Measurements from ENCODE around the gene GNAQ.
"Not testable (repeated sequence)": the region's sequence is repeated elsewhere in the genome, so short reads cannot be mapped to it uniquely, and the experiment has no call there.

GNAQ gene

DNA sequence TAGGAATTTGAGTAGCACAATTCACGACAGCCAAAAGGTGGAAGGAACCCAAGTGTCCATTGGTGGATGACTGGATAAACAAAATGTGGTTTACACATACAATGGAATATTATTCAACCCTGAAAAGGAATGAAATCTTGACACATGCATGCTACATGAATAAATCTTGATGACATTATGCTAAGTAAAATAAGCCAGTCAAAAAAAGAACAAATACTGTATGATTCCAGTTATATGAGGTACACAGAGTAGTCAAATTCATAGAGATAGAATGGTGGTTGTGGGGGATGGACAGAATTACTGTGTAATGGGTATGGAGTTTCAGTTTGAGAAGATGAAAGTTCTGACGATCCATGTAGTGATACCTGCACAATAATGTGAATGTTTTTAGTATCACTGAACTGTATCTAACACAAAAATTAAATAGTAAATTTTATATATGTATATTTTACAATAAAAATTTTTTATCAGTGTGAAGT is 265.8 kb downstream of the GNAQ start:
- H3K4me3 Mint-ChIP-seq, result no peak overlapping the region
- H3K27me3 Mint-ChIP-seq, result no peaks in the 10 kb centered on the region
- DNase-seq (no peak), ATAC-seq (peak; percentile 65)
- no peaks in the 10 kb centered on the region for H3K4me1 Mint-ChIP-seq
- no peaks in the 10 kb centered on the region for H3K9me3 Mint-ChIP-seq
- no peak overlapping the region for H3K27ac Mint-ChIP-seq

DNA sequence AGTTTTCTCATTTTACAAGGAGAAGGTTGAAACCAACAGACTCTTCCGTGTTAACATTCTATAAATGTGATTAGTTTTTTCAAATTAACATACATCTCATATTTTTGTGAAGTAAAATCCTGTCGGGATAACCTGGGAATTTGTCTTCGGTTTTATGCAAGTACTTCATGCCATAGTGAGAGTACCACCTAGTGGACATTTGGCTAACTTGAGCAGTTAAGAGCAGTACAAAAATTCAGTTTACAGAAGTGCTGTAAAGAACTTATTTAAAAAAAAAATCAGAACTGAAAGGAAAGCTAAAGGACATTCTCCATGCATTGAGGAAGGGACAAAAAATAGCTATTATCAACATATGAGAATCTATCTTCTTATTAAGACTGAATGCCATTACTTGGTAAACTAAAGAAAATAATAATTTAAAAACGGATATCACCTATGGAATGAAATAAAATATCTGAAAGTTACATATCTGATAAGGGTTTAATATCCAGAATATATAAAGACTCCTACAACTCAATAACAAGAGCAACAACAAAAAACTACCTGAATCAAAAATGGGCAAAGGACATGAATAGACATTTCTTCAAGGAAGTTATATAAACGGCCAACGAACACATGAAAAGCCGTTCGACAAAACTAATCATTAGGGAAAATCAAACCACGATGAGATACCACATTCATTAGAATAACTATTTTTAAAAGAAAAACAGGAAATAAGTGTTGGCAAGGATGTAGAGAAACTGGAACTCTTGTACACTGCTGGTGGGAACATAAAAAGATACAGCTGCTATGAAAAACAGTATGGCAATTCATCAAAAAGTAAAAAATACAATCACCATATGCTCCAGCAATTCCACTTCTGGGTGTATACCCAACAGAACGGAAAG is 266.5 kb downstream of the GNAQ start:
- H3K4me3 Mint-ChIP-seq, result no peak overlapping the region
- no peaks in the 10 kb centered on the region for H3K27me3 Mint-ChIP-seq
- H3K27ac Mint-ChIP-seq, result no peak overlapping the region
- no peaks in the 10 kb centered on the region for H3K9me3 Mint-ChIP-seq
- DNase-seq, result no peak
- no peaks in the 10 kb centered on the region for H3K4me1 Mint-ChIP-seq
- no peak for ATAC-seq

GRCh38 chr9:77763566-77763965 is 268.0 kb downstream of the GNAQ start:
- H3K27ac Mint-ChIP-seq, result no peak overlapping the region
- H3K9me3 Mint-ChIP-seq, result no peaks in the 10 kb centered on the region
- H3K27me3 Mint-ChIP-seq, result no peaks in the 10 kb centered on the region
- ATAC-seq (no peak), DNase-seq (no peak)
- no peak overlapping the region for H3K4me3 Mint-ChIP-seq
- no peaks in the 10 kb centered on the region for H3K4me1 Mint-ChIP-seq

- H3K27me3 Mint-ChIP-seq, H3K9me3 Mint-ChIP-seq, DNase-seq, H3K4me1 Mint-ChIP-seq, H3K27ac Mint-ChIP-seq, H3K4me3 Mint-ChIP-seq: not testable (repeated sequence)
- peak; percentile 55 for ATAC-seq
Observed at GRCh38 chr9:77760919-77761318, 270.7 kb downstream of the GNAQ start.

DNA sequence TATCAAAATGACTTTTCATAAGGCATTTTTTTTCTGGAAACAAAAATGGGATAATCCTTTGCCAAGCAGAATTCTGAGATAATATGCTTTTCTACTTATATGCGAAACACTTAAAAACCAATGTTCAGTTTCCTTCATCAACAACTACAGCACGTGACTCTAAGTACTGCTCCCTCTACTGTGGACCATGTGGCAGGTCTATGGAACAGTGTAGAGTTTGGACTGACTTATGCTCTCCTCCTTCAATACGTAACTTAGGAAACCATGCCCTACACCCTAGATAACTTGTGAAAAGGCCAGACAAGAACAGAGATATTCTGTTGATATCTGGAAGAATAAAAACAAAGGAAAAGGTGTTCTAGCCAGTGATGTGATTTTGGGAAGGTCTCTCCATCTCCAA is 272.2 kb downstream of the GNAQ start:
- H3K27ac Mint-ChIP-seq, result no peak overlapping the region
- H3K9me3 Mint-ChIP-seq, result peaks cover 0 to 6% of the 10 kb centered on the region in 2 donors
- no peaks in the 10 kb centered on the region for H3K4me1 Mint-ChIP-seq
- ATAC-seq (no peak), DNase-seq (no peak)
- no peak overlapping the region for H3K4me3 Mint-ChIP-seq
- no peaks in the 10 kb centered on the region for H3K27me3 Mint-ChIP-seq

DNA sequence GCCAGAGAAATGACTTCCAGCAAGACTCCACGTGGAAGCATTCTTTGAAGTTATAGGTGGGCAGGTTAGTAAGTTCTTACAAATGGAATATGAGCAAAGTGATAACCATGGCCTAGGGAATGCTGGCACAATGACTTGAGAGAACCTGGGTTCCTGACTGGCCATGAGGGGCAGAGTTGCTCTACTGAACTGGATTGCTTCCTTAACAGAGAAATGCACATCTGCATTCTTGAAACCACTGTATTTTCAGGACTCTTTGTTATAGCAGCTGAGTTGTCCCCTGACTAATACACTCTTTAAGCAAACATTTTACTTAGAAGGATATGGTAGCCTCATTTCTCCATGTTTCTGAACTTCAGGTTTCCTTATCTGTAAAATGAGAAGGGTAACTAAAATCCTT is 275.2 kb downstream of the GNAQ start:
- Mint-ChIP-seq H3K4me1 (peaks cover 6% of the 10 kb centered on the region), H3K9me3 (peaks cover 0 to 6% of the 10 kb centered on the region in 2 donors), H3K27me3 (no peaks in the 10 kb centered on the region), H3K4me3 (no peak overlapping the region), H3K27ac (no peak overlapping the region)
- no peak for DNase-seq
- no peak for ATAC-seq

- no peak overlapping the region for H3K4me3 Mint-ChIP-seq
- DNase-seq (no peak), ATAC-seq (no peak)
- H3K9me3 Mint-ChIP-seq, result peaks cover 0 to 6% of the 10 kb centered on the region in 2 donors
- peaks cover 19% of the 10 kb centered on the region for H3K4me1 Mint-ChIP-seq
- no peak overlapping the region for H3K27ac Mint-ChIP-seq
- no peaks in the 10 kb centered on the region for H3K27me3 Mint-ChIP-seq
Observed at GRCh38 chr9:77753180-77753579, 278.4 kb downstream of the GNAQ start.

GRCh38 chr9:77752554-77752953 is 279.1 kb downstream of the GNAQ start:
- no peak overlapping the region for H3K4me3 Mint-ChIP-seq
- H3K27me3 Mint-ChIP-seq, result no peaks in the 10 kb centered on the region
- no peak overlapping the region for H3K27ac Mint-ChIP-seq
- ATAC-seq, result no peak
- peaks cover 25% of the 10 kb centered on the region for H3K4me1 Mint-ChIP-seq
- DNase-seq, result no peak
- peaks cover 0 to 6% of the 10 kb centered on the region in 2 donors for H3K9me3 Mint-ChIP-seq

- ATAC-seq (peak; percentile 66), DNase-seq (peak in 1 of 2 donors; percentile 19)
- H3K4me3 Mint-ChIP-seq, result no peak overlapping the region
- no peaks in the 10 kb centered on the region for H3K9me3 Mint-ChIP-seq
- H3K27me3 Mint-ChIP-seq, result no peaks in the 10 kb centered on the region
- H3K4me1 Mint-ChIP-seq, result peaks cover 34% of the 10 kb centered on the region
- H3K27ac Mint-ChIP-seq, result no peak overlapping the region
Observed at GRCh38 chr9:77751341-77752091, 280.1 kb downstream of the GNAQ start.

- Mint-ChIP-seq H3K27me3 (no peaks in the 10 kb centered on the region), H3K27ac (no peak overlapping the region), H3K9me3 (no peaks in the 10 kb centered on the region), H3K4me3 (no peak overlapping the region), H3K4me1 (peaks cover 40% of the 10 kb centered on the region)
- no peak for ATAC-seq
- no peak for DNase-seq
Observed at GRCh38 chr9:77750981-77751340, 280.6 kb downstream of the GNAQ start.

DNA sequence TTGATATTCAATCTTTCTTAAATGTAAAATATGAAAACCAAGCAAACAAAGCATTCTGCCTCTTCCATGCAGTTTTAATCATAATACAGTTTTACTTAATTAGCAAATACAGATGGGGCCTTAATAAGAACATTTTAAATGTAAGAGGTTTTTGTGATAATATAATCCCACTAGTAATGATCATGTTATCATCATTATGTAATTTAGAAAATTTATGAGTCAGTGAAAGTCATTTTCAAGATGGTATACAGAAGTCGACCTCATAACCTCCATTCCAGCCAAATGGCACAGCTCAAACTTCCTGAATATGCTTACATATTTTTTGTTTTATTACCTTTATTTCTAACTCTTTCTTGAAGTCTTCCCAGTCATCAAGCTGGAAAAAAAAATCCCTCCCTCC is 281.3 kb downstream of the GNAQ start:
- Mint-ChIP-seq H3K27ac (no peak overlapping the region), H3K4me3 (no peak overlapping the region), H3K9me3 (no peaks in the 10 kb centered on the region), H3K27me3 (no peaks in the 10 kb centered on the region), H3K4me1 (peaks cover 47% of the 10 kb centered on the region)
- no peak for DNase-seq
- ATAC-seq, result no peak

- H3K4me1 Mint-ChIP-seq, result peaks cover 60% of the 10 kb centered on the region
- ATAC-seq (no peak), DNase-seq (no peak)
- H3K9me3 Mint-ChIP-seq, result no peaks in the 10 kb centered on the region
- H3K27ac Mint-ChIP-seq, result no peak overlapping the region
- no peak overlapping the region for H3K4me3 Mint-ChIP-seq
- H3K27me3 Mint-ChIP-seq, result no peaks in the 10 kb centered on the region
Observed at GRCh38 chr9:77748214-77748772, 283.3 kb downstream of the GNAQ start.

- Mint-ChIP-seq H3K9me3 (no peaks in the 10 kb centered on the region), H3K4me3 (peak overlapping the region in 1 of 2 donors; percentile 24), H3K27ac (peak overlapping the region; percentile 44 to 59), H3K27me3 (no peaks in the 10 kb centered on the region), H3K4me1 (peaks cover 60% of the 10 kb centered on the region)
- no peak for DNase-seq
- no peak for ATAC-seq
Observed at GRCh38 chr9:77747163-77747562, 284.4 kb downstream of the GNAQ start.

GRCh38 chr9:77744841-77745430 is 286.7 kb downstream of the GNAQ start:
- peak overlapping the region; percentile 2 to 87 for H3K27ac Mint-ChIP-seq
- H3K4me3 Mint-ChIP-seq, result peak overlapping the region; percentile 48 to 65
- peaks cover 44% of the 10 kb centered on the region for H3K4me1 Mint-ChIP-seq
- DNase-seq (no peak), ATAC-seq (no peak)
- no peaks in the 10 kb centered on the region for H3K27me3 Mint-ChIP-seq
- H3K9me3 Mint-ChIP-seq, result no peaks in the 10 kb centered on the region

DNA sequence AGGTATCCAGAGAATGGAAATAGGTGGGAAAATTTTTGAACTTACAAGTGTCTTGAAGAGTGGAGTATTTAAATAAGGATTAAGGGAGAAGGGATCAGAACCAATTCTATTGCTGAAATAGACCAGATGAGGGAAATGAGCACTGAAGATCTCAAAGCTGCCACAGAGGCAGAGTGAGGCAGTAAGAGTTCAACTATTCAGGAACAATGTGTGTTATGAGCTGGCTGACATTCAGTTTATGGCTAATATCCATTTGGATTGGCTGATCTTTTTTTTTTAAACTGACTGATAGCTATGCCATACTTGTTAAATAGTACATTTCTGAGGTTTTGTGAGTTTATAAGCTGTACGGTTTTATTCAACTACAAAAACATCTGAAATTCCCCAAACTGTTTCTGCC is 288.2 kb downstream of the GNAQ start:
- Mint-ChIP-seq H3K9me3 (no peaks in the 10 kb centered on the region), H3K27ac (no peak overlapping the region), H3K4me1 (peaks cover 53% of the 10 kb centered on the region), H3K27me3 (no peaks in the 10 kb centered on the region), H3K4me3 (no peak overlapping the region)
- ATAC-seq (no peak), DNase-seq (no peak)

DNA sequence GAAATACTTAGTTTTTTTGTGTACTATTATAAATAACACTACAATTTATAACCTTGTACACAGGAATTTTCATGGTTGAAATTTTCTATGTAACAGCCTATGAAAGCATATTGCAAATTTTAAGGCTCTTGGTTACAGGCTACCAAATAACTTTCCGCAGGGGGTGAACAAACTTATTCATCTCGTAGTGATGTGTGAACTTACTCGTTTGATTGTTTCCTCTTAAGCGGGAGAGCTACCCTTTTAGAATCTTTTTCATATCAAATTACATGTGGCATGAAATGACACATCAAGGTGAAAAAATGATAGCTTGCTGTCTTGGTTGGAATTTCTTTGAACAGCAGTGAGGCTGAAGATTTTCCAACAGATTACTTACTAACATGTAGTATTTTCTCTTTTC is 292.7 kb downstream of the GNAQ start:
- no peak overlapping the region for H3K4me3 Mint-ChIP-seq

More for the DNA sequence above, 292.7 kb downstream of the GNAQ start:
- ATAC-seq (no peak), DNase-seq (no peak)
- H3K4me1 Mint-ChIP-seq, result peaks cover 11% of the 10 kb centered on the region
- H3K9me3 Mint-ChIP-seq, result no peaks in the 10 kb centered on the region
- H3K27me3 Mint-ChIP-seq, result no peaks in the 10 kb centered on the region
- H3K27ac Mint-ChIP-seq, result no peak overlapping the region

Measured in stimulated activated naive CD8-positive, alpha-beta T cell treated with anti-CD3 and anti-CD28 coated beads, Interleukin-15, amount 100 ng/mL, for 72 hours (primary cell).